Breast epithelium (tissue), 4 donors: ENCODE data around the gene SYNM. TPM values are rescaled to one million over a fixed set of nuclear protein-coding genes. Genes with fewer than 3 reads are reported as not detected.
"Not testable (repeated sequence)": the region's sequence is repeated elsewhere in the genome, so short reads cannot be mapped to it uniquely, and the experiment has no call there.

Source experiments
- DNase-seq, 2 donors: peaks; one replicate each; pipeline ENCODE4 v3.0.0-alpha.2; 2019; ENCODE audit warnings: low spot score in 2 of 2
- H3K27ac ChIP-seq, 2 donors: fragments of 200-600 bp; sonication (generic) in 1 of 2; one replicate each; pipeline ENCODE4 v1.5.1; 2016 to 2019; ENCODE audit warnings: mild to moderate bottlenecking in 1 of 2
- H3K27me3 ChIP-seq, 2 donors: fragments of 200-600 bp; sonication (generic) in 1 of 2; one replicate each; pipeline versions ENCODE4 v1.5.1 to v1.6.0; 2017 to 2019; ENCODE audit warnings: control low read depth in 1 of 2, mild to moderate bottlenecking in 1 of 2
- H3K36me3 ChIP-seq: fragments of 200-600 bp; one replicate; pipeline ENCODE4 v1.5.1; 2019
- H3K4me1 ChIP-seq, 2 donors: fragments of 200-600 bp; sonication (generic); one replicate each; pipeline ENCODE4 v1.5.1; 2016 to 2019; ENCODE audit warnings: control low read depth in 1 of 2
- H3K4me3 ChIP-seq, 3 donors: fragments of 200-600 bp; sonication (generic); 1 replicate in 2 of 3; 2 replicates in 1 of 3; pipeline ENCODE4 v1.5.1; 2016 to 2019; ENCODE audit warnings: mild to moderate bottlenecking in 3 of 3, moderate library complexity in 2 of 3
- H3K9me3 ChIP-seq, 2 donors: fragments of 200-600 bp; sonication (generic) in 1 of 2; one replicate each; pipeline ENCODE4 v1.5.1; 2016 to 2019; ENCODE audit warnings: control low read depth in 1 of 2
- POLR2A ChIP-seq: fragments of 450-650 bp; IDR thresholded peaks from one replicate; pipeline ENCODE4 v1.6.1; 2016; ENCODE audit warnings: antibody characterized with exemption, mild to moderate bottlenecking, moderate library complexity
- POLR2AphosphoS5 ChIP-seq, 3 donors: sonication (generic); formaldehyde crosslinking; IDR thresholded peaks; one replicate each; pipeline ENCODE4 v1.6.1; 2017; ENCODE audit warnings: antibody characterized with exemption in 3 of 3
- intact Hi-C: fragments of 100-400 bp; cut with DNase I; formaldehyde crosslinking; loops from one replicate; pipeline ENCODE4 v1.15.1; 2023; ENCODE audit warnings: low total_unique reads
- total RNA-seq, 3 donors: library from RNA; depleted of rRNA; stranded (reverse); fragments of >200 nt; gene quantifications; one replicate each; pipeline ENCODE4 v1.1.0, GENCODE V29; 2016
- TF ChIP-seq, protein P1 (sequence below), 3 donors: fragments of 450-650 bp; IDR thresholded peaks; one replicate each; pipeline ENCODE4 v1.5.1; 2016 to 2017; ENCODE audit warnings: antibody characterized with exemption in 3 of 3, mild to moderate bottlenecking in 3 of 3, moderate library complexity in 3 of 3

SYNM gene
- total RNA-seq, 3 donors from 2014 or later = 32.0 to 319 (median 115) TPM

DNA sequence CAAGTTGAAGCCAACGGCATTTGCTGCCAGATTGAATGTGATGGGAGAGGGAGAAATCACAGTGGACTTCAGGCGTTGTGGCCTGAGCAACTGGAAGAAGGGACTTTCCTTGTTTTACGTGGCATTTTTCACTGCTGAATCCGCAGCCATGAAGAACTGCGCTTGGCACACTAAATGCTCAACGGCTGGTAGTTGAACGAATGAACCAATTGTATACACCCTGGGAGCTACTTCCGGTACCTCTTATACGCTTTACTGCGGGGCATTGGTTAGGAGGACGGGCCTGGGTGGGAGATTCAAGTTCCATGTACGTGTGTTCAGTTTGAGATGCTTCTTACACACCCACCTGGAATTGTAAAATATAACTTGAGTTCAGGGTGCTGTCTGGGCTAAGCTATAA is 5.2 kb downstream of the SYNM start:
- TF ChIP-seq POLR2A (no peak), POLR2AphosphoS5 (IDR thresholded peaks at IDR 0.05) (no peak)
- TF ChIP-seq, protein P1, sequence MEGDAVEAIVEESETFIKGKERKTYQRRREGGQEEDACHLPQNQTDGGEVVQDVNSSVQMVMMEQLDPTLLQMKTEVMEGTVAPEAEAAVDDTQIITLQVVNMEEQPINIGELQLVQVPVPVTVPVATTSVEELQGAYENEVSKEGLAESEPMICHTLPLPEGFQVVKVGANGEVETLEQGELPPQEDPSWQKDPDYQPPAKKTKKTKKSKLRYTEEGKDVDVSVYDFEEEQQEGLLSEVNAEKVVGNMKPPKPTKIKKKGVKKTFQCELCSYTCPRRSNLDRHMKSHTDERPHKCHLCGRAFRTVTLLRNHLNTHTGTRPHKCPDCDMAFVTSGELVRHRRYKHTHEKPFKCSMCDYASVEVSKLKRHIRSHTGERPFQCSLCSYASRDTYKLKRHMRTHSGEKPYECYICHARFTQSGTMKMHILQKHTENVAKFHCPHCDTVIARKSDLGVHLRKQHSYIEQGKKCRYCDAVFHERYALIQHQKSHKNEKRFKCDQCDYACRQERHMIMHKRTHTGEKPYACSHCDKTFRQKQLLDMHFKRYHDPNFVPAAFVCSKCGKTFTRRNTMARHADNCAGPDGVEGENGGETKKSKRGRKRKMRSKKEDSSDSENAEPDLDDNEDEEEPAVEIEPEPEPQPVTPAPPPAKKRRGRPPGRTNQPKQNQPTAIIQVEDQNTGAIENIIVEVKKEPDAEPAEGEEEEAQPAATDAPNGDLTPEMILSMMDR (IDR thresholded peaks at IDR 0.05) = no peak
- Histone ChIP-seq H3K36me3 (no peaks in the 10 kb centered on the region), H3K9me3 (no peaks in the 10 kb centered on the region), H3K4me3 (peak overlapping the region in 2 of 3 donors; percentile 70 to 87), H3K27ac (peak overlapping the region; percentile 77 to 82), H3K4me1 (no peaks in the 10 kb centered on the region), H3K27me3 (no peaks in the 10 kb centered on the region)
- DNase-seq = no peak
- intact Hi-C loops = no loop called here

DNA sequence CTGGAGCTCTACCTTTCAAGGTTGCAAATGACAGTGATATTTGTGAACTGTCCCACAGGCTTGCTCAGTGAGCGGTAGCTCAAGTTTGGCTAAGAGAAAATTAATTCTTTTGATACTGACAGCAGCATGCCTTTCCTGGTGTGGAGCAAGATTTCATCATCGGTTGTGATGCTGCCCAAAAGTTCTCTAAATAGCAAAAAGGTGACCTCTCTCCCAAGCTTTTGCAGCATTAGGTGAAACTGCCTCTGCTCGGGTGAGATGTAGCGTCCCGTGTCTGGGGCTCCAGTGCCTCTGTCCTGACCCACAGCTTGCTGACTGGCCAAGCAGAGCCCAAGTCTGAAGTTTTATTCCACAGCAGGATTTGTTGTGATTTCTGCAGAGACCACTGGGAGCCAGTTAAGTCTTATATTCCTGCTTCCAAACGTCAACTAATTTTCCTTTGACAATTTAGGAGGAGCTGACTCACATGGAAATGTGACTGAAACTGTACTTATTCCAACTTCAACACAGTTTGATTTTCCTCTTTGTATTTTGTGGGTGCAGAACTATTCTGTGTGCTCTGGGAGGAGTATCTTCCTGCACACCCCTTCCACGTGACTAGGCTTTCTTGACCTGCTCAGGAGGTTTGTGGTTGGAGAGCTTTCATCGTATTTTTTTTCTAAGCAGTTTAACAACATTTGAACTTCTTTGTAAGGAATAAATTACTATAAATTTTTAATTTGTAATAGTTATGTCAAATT is 5.9 kb downstream of the SYNM start:
- TF ChIP-seq POLR2A (no peak), POLR2AphosphoS5 (IDR thresholded peaks at IDR 0.05) (no peak)
- TF ChIP-seq, protein P1 (IDR thresholded peaks at IDR 0.05) = no peak
- DNase-seq = no peak

DNA sequence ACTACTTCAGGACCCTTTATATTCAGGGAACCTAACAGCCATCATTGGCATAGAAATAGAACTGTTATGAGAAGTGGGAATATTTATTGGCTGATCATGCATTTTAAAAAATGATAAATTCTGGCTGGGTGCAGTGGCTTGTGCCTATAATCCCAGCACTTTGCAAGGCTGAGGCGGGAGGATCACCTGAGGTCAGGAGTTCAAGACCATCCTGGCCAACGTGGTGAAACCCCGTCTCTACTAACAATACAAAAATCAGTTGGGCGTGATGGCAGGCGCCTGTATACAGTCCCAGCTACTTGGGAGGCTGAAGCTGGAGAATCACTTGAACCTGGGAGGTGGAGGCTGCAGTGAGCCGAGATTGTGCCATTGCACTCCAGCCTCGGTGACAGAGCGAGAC is 6.8 kb downstream of the SYNM start:
- H3K4me1 ChIP-seq, DNase-seq, H3K27me3 ChIP-seq, H3K9me3 ChIP-seq, intact Hi-C loops, H3K36me3 ChIP-seq: not testable (repeated sequence)
- H3K27ac ChIP-seq = peak overlapping the region; percentile 77 to 85
- H3K4me3 ChIP-seq = peak overlapping the region in 1 of 3 donors; percentile 23

More for the DNA sequence above, 5.9 kb downstream of the SYNM start:
- Histone ChIP-seq H3K4me3 (peak overlapping the region in 2 of 3 donors; percentile 70 to 87), H3K36me3 (no peaks in the 10 kb centered on the region), H3K9me3 (no peaks in the 10 kb centered on the region), H3K4me1 (no peaks in the 10 kb centered on the region), H3K27ac (peak overlapping the region; percentile 77 to 82), H3K27me3 (no peaks in the 10 kb centered on the region)
- intact Hi-C loops = no loop called here

DNA sequence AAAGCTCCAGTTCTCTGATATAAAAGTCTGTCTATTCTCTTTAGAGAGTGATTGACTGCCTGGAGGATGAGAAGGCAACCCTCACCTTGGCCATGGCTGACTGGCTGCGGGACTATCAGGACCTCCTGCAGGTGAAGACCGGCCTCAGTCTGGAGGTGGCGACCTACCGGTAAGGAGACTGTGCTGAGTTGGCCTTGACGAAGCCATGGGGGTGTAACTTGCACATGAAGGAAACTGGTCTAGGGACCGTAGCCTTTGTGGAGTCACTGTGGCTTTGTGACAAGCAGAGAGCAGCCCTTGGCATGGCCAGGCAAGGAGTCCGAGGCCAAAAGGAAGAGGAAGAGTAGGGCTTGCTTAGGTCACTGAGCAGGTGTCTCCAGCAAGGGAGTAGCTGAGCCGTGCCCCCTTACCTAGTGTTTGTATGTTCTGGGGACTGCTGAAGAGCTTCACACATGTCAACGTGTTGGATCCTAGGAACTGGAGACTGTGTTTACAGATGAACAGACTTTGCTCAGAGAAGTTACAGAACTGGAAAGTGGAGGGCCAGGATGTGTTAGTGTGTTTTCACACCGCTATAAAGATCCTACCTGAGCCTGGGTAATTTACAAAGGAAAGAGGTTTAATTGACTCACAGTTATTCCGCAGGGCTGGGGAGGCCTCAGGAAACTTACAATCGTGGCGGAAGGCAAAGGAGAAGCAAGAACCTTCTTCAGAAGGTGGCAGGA is 8.8 kb downstream of the SYNM start:
- peak overlapping the region in 2 of 3 donors; percentile 8 to 23 for H3K4me3 ChIP-seq
- no peaks in the 10 kb centered on the region for H3K4me1 ChIP-seq
- no peaks in the 10 kb centered on the region for H3K27me3 ChIP-seq
- intact Hi-C loops = no loop called here
- H3K9me3 ChIP-seq = no peaks in the 10 kb centered on the region
- no peak for TF ChIP-seq POLR2AphosphoS5 (IDR thresholded peaks at IDR 0.05)
- no peak for TF ChIP-seq POLR2A
- TF ChIP-seq, protein P1 (IDR thresholded peaks at IDR 0.05) = no peak
- peak overlapping the region; percentile 71 to 85 for H3K27ac ChIP-seq
- no peak for DNase-seq
- H3K36me3 ChIP-seq = no peaks in the 10 kb centered on the region

DNA sequence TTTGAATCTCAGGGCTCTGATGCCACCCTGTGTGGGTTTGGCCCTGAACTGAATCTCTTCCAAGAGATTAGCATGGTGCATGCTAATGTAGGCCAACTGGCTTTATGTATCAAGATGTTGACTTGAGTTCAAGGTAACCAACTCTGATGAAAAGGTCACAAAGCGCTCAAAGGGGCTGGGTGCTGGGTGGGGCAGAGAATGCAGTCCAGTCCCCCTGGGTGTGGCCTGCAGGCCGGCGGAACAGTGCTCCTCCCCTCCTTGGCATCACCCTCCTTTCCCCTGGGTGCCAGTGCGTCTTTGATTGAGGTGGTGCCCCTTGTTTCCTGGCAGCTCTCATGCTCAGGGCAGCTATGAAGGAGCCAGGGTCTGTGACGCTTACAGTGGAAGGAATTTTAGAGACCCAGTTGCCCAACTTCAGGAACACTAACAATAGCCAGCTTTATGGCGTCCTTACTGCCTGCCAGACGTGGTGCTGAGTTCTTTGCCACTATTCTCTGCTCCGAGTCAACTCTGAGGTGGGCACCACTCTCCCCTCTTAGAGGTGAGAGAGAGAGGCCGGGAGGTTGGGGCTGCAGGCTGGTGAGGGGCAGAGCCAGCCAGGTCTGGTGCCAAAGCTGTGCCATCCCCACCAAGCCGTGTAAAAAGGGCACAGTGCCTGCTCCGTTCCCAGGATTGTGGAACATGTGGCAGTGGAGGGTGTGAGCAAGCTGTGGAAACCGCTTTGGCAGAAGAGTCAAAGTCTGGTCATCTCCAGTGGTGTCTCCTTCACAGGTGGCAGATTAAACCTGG is 9.8 kb downstream of the SYNM start:
- Histone ChIP-seq H3K36me3 (no peaks in the 10 kb centered on the region), H3K27ac (peak overlapping the region; percentile 71 to 85), H3K4me3 (peak overlapping the region in 1 of 3 donors; percentile 23), H3K27me3 (no peaks in the 10 kb centered on the region), H3K9me3 (no peaks in the 10 kb centered on the region), H3K4me1 (no peaks in the 10 kb centered on the region)
- no peak for TF ChIP-seq POLR2AphosphoS5 (IDR thresholded peaks at IDR 0.05)
- no peak for TF ChIP-seq POLR2A
- TF ChIP-seq, protein P1 (IDR thresholded peaks at IDR 0.05) = no peak
- intact Hi-C loops = no loop called here
- DNase-seq = peak in 1 of 2 donors; percentile 60
